Endometrium (tissue), 2 donors: ENCODE results near the gene FAM131B.
"Not testable (repeated sequence)": the region's sequence is repeated elsewhere in the genome, so short reads cannot be mapped to it uniquely, and the experiment has no call there.

Experiments
- FAIRE-seq: peaks from 2 replicates; lab custom pipeline; 2012; peaks lifted over from hg19 to GRCh38; lab: Jason Lieb, UNC
- donor health status: control.
- donor health status: control.

The FAM131B gene

DNA sequence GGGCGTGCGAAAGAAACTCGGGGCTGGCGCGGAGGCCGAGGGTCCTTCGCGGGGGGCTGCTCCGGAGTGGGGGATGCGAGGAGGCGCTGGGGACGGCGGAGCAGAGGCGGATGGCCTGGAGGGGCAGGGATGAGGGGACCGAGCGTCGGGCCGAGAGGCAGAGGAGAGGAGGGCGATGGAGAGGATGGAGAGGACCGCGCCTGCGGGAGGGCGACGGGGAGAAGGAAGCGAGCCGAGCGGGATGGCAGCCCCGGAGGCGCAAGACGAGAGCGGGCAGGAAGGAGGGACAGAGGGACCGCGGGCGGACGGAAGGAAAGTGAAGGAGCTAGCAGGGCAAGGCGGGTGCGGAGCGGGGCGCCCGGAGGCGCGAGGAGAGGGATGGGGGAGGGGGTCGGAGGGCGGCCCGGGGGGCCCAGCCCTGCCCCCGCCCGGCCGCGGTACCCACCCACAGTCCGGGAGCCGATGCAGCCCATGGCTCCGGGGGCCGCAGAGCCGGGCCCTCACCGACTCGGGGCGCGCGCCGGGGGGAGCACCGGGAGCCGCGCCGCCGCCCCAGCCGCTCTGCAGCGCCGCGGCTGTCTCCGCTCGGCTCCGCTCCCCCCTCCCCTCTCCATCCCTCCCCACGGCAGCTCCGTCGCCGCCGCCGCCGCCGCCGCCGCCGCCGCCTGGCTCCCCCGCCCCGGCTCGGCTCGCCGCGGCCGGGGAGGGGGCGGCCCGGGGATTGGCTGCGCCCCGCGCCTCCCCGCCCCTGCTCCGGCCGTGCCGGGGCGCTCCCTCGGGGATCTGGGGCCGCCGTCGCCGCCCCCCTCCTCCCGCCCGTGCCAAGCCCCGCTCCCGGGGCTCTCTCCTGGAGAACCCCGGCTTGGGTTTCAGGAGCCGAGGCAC lies at the start of gene FAM131B:
Gene FAM131B (minus strand): TSS at position 583 of the 885 bp plus-strand sequence. CDS start 110 bp downstream, at position 473.
- no peak for FAIRE-seq

DNA sequence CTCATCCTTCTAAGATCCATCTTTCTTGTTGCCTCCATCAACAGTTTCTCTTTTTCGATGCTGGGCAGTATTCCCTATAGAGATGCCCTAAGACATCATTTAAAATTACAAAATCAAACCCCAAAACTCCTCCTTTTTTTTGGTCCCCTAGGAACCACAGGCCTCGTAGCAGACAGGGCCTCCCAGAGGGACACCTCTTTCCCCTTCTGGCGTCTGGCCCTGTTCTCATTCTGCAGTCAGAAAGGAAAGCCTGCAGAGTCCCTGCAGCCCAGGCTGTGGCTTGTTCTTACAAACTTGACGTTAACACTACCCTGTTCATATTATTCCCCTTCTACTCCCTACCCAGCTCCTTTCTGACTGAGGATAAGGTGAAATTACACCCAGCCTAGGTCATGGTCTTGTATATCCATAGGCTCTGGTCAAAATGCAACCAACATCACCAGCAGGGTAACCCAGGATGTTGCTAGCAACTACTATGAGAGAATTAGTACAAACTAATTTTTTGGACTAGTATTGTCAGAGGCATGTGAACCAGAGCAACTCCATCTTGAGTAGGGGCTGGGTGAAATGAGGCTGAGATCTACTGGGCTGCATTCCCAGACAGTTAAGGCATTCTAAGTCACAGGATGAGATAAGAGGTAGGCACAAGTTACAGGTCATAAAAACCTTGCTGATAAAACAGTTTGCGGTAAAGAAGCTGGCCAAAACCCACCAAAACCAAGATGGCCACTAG lies 49.6 kb upstream of the FAM131B start:
- FAIRE-seq = no peak

DNA sequence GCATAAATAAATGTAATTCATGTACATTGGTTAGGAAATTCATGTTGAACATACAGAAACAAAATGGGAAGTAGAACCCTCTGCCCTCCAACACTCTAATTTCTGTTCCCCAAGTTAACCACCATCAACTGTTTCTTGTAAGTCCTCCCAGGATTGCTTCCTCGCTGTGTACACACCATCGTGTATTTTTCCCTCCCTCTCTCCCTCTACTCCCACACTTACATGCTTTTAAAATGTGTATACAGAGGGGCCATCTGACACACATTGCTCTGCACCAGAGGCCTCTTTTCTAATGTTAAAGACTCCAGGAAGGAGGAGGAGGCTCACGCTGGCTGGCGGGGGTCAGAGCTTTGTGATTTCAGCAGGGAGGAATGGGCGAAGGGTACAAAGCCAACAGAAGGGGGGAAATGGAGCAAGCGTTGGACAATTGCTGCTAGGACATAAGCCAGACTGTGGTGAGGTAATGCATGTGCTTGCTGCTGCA lies 48.0 kb upstream of the FAM131B start:
- no peak for FAIRE-seq

DNA sequence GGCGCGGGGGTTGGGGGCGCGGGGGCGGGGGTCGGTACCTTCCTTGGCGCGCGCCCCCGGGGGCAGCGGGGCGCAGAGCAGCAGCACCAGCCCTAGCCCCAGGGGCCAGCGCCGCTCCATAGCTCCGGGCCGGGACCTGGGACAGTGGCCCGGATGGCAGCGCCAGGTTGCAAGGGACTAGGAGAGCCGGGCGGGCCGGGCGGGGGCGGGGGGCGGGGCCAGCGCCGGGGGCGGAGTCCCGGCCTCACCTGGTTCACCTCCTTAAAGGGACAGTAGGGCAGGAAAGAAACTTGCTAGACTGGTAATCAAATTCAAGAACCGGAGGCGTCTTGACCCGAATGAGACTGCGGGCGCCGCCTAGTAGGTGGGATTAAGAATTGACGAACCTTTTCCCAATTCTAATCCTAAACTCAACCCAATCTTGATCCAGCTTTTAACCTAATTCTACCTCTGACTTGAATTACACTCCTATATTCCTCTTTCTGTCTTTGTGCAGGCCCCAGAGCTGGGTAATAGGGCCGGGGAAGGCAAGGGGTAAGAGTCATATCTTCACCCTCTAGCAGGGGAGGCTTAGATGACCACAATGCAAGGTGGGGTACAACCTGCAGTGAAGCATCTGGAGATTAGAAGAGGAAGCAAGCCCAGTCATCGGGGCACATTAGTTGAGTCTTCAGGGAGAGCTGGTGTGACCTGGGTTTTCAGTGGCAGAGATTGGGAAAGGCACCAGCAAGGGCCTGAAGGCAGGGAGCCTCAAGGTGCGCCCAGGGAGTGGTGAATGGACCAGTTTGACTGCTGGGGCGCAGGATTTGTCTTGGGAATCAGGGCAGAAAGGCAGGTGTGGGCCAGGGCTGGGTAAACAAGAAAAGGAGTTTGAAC lies 46.4 kb upstream of the FAM131B start, which contains the start of gene EPHA1:
Gene EPHA1 (minus strand): TSS at position 171 of the 876 bp plus-strand sequence. CDS start 51 bp downstream, at position 120.
- FAIRE-seq = no peak

DNA sequence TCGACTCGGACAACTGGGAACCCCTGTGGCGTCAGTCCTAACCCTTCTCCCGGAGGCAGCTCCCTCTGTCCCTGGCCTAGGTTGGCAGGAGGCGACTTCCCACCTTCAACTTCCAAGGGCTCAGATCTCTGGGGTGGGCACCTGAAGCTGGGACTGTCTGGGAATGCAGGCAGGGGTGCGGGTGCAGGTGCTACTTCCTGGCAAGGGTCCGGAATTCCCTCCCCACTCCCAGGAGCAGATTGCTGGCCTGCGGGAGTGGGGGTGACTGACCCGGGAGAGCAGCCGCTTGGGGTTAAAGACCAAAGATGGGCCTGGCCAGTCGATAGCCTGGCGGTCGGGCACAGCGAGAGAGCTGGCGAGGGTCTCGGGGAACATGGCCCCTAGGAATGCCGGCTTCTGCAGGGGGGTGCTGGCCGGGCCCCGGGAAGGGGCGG lies 45.8 kb upstream of the FAM131B start:
- no peak for FAIRE-seq

DNA sequence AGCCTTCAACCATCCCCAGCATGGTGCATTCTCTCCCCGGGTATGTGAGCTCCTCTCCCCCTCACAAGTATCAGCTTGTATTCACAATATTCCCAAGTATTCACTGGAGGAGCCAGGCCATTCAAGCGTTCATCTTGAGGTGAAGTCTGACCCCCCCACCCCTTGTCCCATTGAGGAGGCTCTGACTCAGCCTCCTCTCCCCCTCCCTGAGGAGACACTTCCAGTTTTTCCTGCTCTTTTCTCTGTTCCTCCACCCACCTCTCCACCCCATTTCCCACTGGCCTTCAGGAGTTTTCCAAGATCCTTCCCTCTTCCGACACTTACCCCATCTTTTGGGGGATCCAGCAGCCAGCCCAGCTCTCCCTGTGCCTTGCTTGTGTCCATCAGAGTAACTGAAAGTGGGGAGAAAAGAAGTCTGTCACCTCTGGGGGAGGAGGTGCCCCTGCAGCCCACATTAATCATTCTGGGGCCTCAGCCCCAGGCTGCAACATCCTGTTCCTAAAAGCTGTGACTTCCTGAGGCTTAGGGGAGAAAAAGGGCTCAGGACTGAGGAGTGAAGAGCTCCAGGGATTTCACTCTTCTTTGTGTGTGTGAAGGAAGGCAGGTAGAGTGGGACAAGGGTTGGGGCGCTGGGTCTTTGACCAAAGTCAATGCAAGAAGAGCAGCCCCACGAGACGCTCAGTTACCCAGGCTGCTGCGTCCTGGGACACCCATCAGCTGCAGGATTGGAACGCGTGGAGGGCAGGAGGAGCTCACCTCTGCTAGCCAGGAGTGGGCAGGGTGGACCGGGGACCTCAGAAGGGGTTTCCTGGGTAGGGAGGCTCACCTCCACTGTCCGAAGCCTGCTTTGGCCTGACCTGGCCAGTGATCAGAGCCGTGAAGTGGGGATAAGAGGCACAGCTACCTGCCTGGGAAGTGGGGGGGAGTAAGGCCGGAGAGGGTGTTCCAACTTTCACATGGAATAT lies 45.1 kb upstream of the FAM131B start:
- no peak for FAIRE-seq

DNA sequence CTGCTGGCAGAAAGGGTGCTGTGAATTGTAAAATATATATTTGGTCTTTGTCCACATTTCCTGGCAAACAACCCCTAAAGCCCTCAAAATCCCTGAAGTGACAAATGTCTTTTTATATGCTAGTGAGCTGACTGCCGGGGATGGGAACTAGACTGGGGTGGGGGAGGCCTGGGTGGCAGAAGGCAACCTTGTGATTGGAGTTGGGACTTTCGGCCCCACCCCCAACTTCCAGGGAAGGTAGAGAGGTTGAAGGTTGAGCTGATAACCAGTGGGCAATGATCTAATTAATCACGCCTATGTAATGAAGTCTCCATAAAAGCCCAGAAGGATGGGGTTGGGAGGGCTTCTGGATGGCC lies 43.5 kb upstream of the FAM131B start:
- FAIRE-seq = no peak

DNA sequence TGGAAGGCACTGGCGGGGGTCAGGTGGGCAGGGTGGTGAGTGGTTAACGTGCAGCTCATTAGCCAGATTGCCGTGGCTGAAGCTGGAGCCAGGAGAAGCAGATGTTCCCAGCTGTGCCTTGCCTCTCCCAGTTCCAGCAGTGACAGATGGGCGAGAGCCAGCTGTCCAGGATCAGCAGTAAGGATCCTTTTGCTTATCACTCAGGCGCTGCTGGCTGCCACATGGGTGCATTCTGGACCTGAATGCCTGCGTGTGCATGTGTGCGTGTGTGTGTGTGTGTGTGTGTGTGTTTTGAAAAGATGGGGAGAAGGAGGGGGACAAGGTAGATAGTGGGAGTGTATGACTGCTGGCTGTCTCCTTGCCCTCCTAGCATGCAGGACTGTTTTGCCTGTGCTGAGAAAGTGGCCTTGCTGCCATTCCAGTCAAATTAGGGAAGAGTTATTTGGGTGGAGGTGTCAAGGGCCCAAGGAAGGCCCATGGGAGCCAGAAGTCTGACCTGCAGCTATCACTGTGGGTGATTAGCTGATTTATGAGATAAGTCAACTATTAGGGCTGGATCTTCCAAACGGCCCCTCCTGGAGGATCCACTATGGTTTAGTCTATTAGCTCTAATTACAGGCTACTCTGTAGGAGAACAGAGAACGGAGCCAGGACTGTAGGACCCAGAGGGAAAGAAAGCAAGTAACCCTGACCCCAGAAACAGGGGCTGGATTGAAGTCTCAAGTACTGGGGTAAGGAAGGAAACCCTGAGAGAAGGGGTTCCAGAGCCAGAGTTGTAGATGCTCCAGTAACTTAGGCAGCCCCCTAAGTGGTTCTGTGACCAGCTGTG lies 42.9 kb upstream of the FAM131B start:
- no peak for FAIRE-seq

DNA sequence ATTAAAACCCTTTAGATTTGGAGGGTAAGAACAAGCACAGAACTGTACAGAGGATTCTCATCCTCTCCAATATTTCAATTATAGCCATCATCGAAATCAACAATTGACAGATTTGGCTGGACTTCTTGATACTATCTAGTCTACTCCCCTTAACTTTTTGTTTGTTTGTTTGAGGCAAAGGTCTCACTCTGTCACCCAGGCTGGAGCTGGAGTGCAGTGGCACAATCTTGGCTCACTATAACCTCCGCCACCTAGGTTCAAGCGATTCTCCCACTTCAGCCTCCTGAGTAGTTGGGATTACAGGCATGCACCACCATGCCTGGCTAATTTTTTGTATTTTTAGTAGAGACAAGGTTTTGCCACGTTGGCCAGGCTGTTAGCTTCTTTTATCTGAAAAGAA lies 39.7 kb upstream of the FAM131B start:
- not testable (repeated sequence) for FAIRE-seq

DNA sequence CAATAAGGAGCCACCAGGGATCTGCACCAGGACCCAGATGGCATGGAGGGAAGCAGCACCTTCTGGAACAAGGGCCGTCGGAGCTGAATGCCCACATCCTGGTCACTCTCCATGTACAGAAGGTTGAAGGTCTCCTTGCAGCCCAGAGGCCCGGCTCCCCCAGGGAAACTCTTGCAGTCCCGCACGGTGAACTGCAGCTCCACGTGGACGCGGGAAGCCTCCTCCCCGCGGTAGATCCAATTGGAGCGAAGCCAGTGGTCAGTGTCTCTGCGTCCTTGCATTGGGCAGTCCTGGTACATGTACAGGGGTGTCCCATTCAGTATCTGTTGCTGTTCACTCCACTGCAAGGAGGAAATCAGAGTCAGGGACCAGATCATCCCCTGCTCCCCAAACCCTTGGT lies 38.8 kb upstream of the FAM131B start:
- no peak for FAIRE-seq

DNA sequence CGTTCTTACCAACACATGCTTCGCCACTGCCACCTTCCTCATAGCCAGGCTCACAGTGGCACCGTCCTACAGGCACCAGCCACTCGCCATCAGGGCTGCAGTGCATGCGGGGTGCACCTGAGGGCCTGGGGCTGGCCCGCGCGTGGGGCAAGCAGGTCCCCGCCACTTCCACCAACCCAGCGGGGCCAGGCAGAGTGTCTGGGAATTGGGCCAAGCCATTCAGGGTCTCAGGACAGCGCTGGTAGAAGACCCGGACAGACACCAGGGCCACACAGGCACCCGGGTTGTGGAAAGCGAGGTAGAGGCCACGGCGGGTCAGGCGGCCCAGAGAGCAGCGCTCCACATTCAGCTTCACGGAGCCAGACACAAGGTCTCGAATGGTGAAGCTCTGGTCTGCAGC lies 37.1 kb upstream of the FAM131B start:
- FAIRE-seq = no peak

DNA sequence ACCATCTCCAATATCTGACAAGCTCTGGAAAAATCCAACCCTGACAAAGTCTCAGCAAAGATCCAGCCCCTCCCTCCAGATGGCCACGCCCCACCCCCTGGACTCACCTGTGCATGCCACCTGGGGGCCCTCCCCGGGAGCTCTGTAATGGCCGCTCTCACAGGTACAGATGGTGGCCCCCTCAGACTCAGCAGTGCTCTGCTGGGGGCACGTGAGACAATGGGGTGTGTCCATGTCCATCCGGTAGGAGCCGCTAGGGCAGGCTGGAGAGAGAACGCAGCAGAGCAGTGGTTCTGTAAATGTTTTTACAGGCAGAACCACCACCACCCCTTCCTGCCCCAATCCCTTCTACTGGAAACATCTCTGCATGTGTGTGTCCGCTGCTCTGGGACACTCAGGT lies 36.6 kb upstream of the FAM131B start:
- no peak for FAIRE-seq

DNA sequence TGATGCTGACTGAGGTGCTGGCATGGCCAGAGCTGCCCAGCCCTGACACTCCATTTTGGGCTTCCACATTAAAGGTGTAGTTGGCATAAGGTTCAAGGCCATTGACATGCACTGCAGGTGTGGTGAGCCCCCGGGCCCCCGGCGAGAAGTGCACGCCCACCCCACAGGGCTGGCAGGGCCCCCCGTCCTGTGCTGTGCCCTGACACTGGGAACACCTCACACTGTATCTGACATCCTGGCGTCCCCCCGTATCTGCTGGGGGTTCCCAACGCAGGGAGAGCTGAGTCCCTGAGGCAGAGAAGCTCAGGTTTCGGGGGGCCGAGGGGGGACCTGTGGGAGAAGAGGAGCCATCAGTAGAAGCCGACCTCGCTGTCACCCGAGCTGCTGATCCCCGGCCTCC lies 36.1 kb upstream of the FAM131B start:
- no peak for FAIRE-seq

DNA sequence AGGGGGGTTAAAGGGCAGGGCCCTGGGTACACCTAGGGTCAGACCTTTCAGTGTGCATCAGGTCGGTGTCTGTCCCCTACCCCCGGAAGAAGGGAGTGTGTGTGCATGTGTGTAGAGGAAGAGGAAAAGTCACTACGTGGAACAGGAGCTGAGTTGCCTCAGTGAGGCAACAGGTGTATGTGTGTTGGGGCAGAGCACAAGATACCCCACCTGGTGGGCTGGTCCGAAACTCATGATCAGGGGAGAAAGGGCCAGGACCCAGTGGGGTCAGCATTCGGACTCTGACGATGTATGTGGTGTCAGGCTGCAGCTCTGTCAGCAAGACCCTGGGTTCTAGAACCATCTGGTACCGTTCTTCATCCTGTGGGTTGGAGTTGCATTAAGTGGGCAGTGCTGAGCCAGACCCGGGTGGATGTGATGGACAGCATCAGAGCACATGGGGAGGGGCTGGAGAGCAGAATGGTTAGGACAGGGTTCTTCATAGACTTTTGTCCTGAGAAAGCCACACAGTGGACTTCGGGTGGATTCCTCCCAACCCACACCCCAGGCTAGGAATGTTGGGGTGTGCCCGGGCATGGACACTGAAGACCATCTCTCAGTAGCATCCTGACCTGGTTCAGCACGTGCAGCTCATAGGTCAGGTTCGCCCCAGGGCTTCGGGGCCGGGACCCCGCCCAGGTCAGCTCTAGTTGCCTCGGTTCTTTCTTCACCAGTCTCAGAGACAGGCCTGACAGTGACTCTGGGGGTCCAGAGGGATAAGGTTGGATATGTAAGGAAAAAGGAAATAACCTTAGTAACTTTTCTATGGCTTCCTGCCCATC lies 35.4 kb upstream of the FAM131B start:
- no peak for FAIRE-seq

DNA sequence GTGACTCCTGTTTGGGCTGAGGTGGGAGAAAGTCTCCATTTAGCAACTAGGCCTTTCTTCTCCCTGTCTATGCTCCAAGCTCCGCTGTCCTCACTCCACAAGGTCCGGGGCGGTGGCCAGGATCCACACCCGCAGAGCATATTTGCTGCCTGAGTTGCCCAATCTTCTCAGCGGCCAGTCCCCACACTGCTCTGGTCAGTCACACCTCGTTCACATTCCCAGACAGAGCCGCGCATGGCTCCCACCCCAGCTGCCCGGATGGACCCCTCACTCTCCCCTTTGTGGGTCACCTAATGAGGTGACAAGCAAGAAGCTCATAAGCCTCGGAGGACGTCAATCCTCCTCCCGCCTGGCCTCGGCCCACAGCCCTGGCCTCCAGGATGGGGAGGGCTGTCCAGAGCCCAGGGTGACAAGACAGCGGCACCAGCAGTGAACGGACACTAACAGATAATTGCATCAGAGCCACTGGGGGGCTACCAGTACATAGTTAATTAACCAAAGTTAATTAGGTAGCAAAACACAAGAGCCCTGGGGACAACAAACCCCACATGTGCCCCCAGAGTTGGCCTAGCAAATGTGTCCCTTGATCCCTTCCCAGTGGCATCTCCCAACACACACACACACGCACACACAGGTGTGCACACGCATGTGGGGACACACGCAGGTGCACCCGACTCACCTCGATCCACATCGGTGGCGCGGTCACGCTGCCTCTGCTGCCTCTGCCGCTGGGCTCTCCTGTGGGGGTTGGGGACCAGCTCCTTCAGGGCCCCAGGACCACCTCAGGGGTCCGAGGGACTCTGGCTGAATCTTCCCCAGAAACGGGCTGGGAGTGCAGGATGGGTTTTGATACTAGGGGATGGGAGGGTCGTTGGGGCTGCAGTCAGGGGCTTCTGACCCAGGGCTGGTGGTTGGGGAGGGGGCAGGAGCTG lies 34.4 kb upstream of the FAM131B start:
- FAIRE-seq = no peak

DNA sequence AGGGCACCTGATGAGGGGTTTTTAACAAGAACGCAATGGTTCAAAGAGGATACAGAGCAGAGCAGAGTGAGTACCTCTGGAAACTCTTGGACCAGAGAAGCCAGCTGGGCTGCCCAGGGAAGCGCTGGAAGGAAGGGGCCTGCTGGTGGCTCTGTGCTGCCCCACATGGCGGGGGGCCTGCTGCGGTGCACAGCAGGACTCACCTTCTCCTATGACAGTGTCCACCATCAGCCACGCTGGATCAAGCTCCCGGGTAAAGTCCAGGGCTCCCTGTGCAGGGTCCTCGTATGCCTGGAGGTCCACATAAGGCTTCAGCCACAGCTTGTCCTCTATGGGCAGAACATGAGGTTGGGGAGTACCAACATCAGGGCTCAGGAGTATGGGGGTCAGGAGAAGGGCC lies 33.7 kb upstream of the FAM131B start:
- FAIRE-seq = no peak

DNA sequence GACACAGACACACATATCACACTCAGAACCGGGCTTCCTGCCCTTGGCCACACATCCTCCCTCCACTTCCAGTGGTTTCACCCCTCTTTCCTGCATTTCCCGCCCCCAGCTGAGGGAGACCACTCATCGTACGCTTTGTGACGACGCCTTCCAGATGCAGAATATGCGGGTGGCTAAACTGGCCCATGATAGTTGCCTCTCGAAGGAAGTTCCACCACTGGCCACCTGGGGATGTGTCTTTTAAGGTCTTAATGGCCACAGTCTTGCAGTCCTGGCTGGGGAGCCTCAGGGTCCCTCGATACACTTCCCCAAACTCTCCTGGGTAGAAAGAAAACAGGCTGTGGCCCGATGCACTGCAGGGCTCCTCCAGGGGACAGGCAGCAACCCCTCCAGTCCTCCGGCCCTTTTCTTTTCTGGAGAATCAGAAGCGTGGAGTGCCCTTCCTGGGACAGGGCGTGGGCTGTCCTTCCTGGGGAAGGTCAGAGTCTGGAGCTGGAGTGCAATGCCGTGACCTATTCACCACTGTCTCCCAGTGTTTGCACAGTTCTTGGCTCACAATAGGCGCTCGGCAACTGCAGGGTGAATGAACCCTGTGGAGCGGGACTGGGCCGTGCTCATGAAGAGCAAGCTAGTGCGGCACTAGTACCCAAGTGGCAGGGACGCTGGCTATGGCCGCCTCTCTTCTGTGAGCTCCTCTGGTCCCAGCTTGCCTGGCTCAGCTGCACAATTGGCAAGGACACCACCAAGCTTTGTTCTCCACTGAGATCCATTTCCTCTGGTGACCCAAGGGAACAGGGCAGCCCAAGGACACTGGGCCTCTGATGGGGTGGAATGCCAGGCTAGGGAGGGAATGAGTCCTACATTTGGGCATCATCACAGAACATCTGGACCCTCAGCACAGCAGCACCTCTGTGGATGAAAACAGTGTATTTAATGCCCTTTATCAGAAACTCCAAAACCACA lies 33.0 kb upstream of the FAM131B start:
- FAIRE-seq = no peak
